ENCODE data around the gene KLF18. TPM values are rescaled to one million over a fixed set of nuclear protein-coding genes. Genes with fewer than 3 reads are reported as not detected.

KLF18 gene
- total RNA-seq, 2 donors from 2014 or later, result not detected

DNA sequence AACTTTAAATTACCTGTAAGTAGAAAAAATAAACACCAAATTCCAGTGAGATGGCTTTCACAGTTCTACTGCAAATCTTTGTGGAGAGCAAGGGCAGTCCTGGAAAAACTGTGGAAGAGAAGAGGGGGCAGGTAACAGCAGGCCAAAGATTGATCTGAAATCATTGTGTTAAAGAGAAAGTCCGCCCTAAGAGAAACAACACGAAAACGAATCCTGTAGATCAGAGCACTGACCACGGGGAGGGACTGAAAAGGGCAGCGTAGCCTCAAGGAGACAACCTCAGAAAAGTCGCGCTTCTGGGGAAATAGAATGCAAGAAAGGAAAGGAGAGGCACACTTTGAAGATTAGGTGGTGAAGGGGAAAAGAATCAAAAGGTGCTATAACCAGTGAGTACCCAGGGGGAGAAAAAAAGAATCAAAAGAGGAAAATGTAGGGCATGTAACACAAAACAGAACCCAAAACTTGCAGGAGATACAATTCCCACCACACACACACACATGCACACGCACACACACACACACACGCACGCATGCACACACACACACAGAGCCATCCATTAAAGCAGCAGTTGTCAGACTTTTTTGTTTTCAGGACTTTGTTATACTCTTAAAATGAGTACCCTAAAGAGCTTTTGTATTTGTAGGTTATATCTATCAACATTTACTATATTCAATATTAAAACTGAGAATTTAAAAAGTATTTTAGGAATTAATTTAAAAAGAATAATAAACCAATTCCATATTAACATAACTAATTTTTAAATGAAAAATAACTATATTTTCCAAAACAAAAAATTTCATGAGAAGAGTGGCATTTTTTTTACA, 50.8 kb downstream of the KLF18 start:
- Histone ChIP-seq H3K27me3 (replicated peaks; ENCODE audit: insufficient read depth) (no peaks in the 10 kb centered on the region), H3K4me1 (ENCODE audit: control insufficient read depth in 1 of 2, low read depth in 2 of 2) (no peaks in the 10 kb centered on the region), H3K27ac (no peak overlapping the region), H3K4me3 (no peak overlapping the region), H3K9me3 (no peaks in the 10 kb centered on the region), H3K36me3 (no peaks in the 10 kb centered on the region)
- ATAC-seq (ENCODE audit: insufficient number of reproducible peaks, low FRiP score, low read depth) (no peak), DNase-seq (ENCODE audit: low spot score) (no peak)
- no peak for TF ChIP-seq CTCF (IDR thresholded peaks at IDR 0.05)

DNA sequence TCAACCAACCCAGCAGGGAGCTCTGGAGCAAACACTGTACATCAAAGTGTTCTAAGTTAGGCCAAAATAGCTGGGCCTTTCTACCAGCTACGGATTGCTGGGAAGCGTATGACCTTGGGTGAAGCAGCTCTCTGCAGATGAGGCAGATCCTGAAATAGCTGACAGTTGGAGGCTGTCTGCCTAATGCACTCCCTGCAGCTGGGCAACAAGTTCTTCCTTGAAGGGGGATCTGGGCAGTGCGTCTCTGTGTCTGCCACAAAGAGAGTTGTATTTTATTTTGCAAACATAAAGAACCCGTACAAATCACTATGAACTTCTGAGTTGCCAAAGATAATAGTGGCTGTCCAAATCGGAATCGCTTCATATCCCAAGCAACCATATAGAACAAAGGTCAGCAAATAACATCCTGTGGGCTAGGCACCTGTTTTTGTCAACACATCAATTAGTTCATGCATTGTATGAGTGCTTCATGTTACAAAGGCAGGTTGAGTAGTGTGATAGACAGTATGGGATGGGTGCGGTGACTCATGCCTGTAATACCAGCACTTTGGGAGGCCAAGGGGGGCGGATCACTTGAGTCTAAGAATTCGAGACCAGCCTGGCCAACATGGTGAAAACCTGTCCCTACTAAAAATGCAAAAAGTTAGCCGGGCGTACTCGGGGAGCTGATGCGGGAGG, 51.9 kb downstream of the KLF18 start:
- H3K4me3 ChIP-seq, result no peak overlapping the region
- H3K27ac ChIP-seq, result no peak overlapping the region
- DNase-seq (ENCODE audit: low spot score) (no peak), ATAC-seq (ENCODE audit: insufficient number of reproducible peaks, low FRiP score, low read depth) (no peak)
- H3K9me3 ChIP-seq, result no peaks in the 10 kb centered on the region
- peaks cover 0 to 4% of the 10 kb centered on the region in 2 donors for H3K4me1 ChIP-seq (ENCODE audit: control insufficient read depth in 1 of 2, low read depth in 2 of 2)
- no peak for TF ChIP-seq CTCF (IDR thresholded peaks at IDR 0.05)
- H3K27me3 ChIP-seq (replicated peaks; ENCODE audit: insufficient read depth), result no peaks in the 10 kb centered on the region
- H3K36me3 ChIP-seq, result no peaks in the 10 kb centered on the region

Other genes starting within 250 kb of the KLF18 start
- gene ARTN, start 207.8 kb downstream of the KLF18 start, total RNA-seq, result 1 to 10 TPM; 3.8 to 6.1 TPM
- 10 to 100 TPM; 22.2 to 34.3 TPM for gene IPO13, start 194.7 kb downstream of the KLF18 start, total RNA-seq
- 10 to 100 TPM; 21.9 to 31.4 TPM for gene DPH2, start 171.6 kb downstream of the KLF18 start, total RNA-seq
- 100 to 1,000 TPM in 1 of 2 donors, 10 to 100 TPM in 1; 72.3 to 136 TPM for gene ATP6V0B, start 166.7 kb downstream of the KLF18 start, total RNA-seq
- gene B4GALT2, start 162.4 kb downstream of the KLF18 start, total RNA-seq, result 10 to 100 TPM; 34.8 to 51.6 TPM
- 10 to 100 TPM in 1 of 2 donors, 1 to 10 TPM in 1; 4.5 to 24.0 TPM for gene CCDC24, start 150.0 kb downstream of the KLF18 start, total RNA-seq
- gene SLC6A9, start 110.2 kb downstream of the KLF18 start, total RNA-seq, result 10 to 100 TPM; 15.0 to 26.8 TPM
- gene KLF17, start 22.8 kb downstream of the KLF18 start, total RNA-seq, result under 1 TPM in 1 of 2 donors, not detected in 1; 0.92 TPM
- 10 to 100 TPM; 40.2 to 68.0 TPM for gene DMAP1, start 71.8 kb upstream of the KLF18 start, total RNA-seq
- 10 to 100 TPM; 41.5 to 96.3 TPM for gene ERI3, start 213.6 kb upstream of the KLF18 start, total RNA-seq